T-helper 17 cell (primary cell): Measurements from ENCODE around the gene ZFX. TPM values are rescaled to one million over a fixed set of nuclear protein-coding genes. Genes with fewer than 3 reads are reported as not detected.

ENCODE experiments used
- ATAC-seq: fragments of 150-1000 bp; cut with Tn5 transposase; 2 replicates; pipeline ENCODE4 v1.10.0; 2021; ENCODE audit warnings: mild to moderate bottlenecking, moderate library complexity
- DNase-seq, 3 donors: peaks; one replicate each; pipeline versions ENCODE4 v3.0.0 to v3.0.0-alpha.2; 2020 to 2021
- H3K9me3 ChIP-seq: one replicate; pipeline ENCODE4 v1.7.0; 2013; ENCODE audit warnings: low read length, mild to moderate bottlenecking; ENCODE audit not compliant: control insufficient read depth, poor library complexity, severe bottlenecking
- H3K27ac Mint-ChIP-seq: one replicate; pipeline ENCODE4 v1.8.0; 2022; ENCODE audit warnings: mild to moderate bottlenecking, moderate library complexity, mixed read lengths
- H3K27me3 Mint-ChIP-seq: one replicate; pipeline ENCODE4 v1.8.0; 2022; ENCODE audit warnings: mixed read lengths
- H3K36me3 Mint-ChIP-seq: one replicate; pipeline ENCODE4 v1.8.0; 2022; ENCODE audit warnings: low read depth, mixed read lengths
- H3K4me1 Mint-ChIP-seq: one replicate; pipeline ENCODE4 v1.8.0; 2022; ENCODE audit warnings: mild to moderate bottlenecking, mixed read lengths
- H3K4me3 Mint-ChIP-seq: one replicate; pipeline ENCODE4 v1.8.0; 2022; ENCODE audit warnings: mild to moderate bottlenecking, moderate library complexity, mixed read lengths
- total RNA-seq, 4 donors: library from RNA in 2 of 4; stranded (reverse) in 2 of 4; gene quantifications; one replicate each; pipeline ENCODE4 v1.2.3 and lab custom pipeline; 2022 to 2026

The ZFX gene
- total RNA-seq, 2 donors from 2014 or later: 50.8 to 55.8 TPM

DNA sequence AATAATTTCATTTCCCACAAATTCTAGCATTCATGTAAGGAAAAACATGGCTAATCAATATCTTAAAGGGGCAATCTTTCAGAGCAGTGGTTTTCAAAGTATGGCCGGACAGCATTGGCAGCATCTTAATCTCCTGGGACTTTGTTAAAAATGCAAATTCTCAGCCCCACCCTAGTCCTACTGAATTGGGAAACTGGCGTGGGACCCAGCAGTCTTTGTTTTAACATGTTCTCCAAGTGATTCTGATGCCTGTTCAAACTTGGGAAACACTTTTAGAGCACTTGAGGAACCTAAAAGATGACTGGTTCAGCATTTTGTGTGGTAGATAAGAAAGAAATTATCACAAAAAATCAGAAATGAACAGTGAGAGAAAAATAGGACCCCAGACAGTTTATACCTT is 65.7 kb downstream of the ZFX start:
- ATAC-seq (no peak), DNase-seq (no peak)
- Mint-ChIP-seq H3K36me3 (no peaks in the 10 kb centered on the region), H3K27me3 (no peaks in the 10 kb centered on the region), H3K4me1 (no peaks in the 10 kb centered on the region), H3K4me3 (no peak overlapping the region), H3K27ac (no peak overlapping the region)
- no peaks in the 10 kb centered on the region for H3K9me3 ChIP-seq

DNA sequence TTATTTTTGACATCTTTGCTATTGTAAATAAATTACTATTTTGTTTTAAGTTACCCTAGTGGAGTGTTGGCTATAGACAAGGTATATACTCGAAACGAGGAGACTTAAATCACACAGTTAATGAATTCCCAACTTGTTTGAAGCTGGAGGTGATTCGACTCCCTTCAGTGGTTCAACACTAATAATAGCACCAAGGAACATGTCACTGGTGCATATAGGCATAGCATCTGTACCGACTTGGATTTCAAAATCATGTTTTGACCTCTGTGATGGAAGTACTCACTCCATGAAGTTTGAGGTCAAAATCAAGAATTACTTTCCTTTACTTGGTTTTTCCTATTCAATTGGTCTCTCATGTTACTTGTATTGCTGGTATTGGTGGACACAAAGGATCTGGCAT is 66.5 kb downstream of the ZFX start:
- no peaks in the 10 kb centered on the region for H3K9me3 ChIP-seq
- no peaks in the 10 kb centered on the region for H3K27me3 Mint-ChIP-seq
- no peaks in the 10 kb centered on the region for H3K4me1 Mint-ChIP-seq
- no peak for ATAC-seq
- no peak for DNase-seq
- H3K4me3 Mint-ChIP-seq: no peak overlapping the region
- no peak overlapping the region for H3K27ac Mint-ChIP-seq
- H3K36me3 Mint-ChIP-seq: no peaks in the 10 kb centered on the region

DNA sequence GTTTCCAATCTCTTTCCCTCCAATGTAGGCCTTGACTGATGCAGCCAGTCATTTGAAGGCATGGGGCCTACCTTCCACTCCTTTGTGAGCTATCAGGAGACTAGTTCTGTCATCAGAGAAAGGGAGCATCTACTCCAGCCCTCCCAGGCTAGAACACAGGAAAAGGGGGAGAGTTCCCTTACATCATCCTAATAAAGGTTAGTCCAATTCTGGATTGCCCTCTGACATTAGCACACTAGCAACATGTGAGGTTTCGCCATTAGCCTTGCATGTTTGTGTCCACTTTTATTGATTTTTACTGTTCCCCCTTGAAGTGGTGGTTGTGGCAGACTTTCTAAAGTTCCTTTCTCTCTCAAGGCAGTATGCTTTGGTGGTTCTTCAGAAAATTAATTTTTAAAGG is 67.3 kb downstream of the ZFX start:
- DNase-seq (no peak), ATAC-seq (no peak)
- Mint-ChIP-seq H3K4me1 (no peaks in the 10 kb centered on the region), H3K27ac (no peak overlapping the region), H3K36me3 (no peaks in the 10 kb centered on the region), H3K4me3 (no peak overlapping the region), H3K27me3 (no peaks in the 10 kb centered on the region)
- H3K9me3 ChIP-seq: no peaks in the 10 kb centered on the region

DNA sequence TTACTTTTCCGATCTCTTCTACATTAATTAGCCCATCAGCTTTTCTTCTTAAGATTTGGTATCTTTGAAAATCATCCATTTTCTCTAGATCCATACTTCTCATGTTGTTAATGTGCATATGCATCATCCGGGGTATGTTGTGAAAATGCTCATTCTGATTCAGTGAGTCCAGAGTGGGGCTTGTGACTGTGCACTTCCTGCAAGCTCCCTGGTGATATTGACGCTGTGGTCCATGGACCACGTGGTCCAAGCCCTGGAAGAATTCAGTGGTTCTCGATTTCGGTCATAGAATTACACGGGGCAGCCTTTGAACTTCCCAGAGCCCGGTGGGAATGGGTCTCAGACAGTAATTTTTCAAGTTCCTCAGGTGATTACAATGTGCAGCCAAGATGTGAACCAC is 69.8 kb downstream of the ZFX start:
- ATAC-seq (no peak), DNase-seq (no peak)
- H3K27ac Mint-ChIP-seq: no peak overlapping the region
- no peaks in the 10 kb centered on the region for H3K4me1 Mint-ChIP-seq
- no peaks in the 10 kb centered on the region for H3K36me3 Mint-ChIP-seq
- no peak overlapping the region for H3K4me3 Mint-ChIP-seq
- H3K27me3 Mint-ChIP-seq: no peaks in the 10 kb centered on the region
- no peaks in the 10 kb centered on the region for H3K9me3 ChIP-seq

DNA sequence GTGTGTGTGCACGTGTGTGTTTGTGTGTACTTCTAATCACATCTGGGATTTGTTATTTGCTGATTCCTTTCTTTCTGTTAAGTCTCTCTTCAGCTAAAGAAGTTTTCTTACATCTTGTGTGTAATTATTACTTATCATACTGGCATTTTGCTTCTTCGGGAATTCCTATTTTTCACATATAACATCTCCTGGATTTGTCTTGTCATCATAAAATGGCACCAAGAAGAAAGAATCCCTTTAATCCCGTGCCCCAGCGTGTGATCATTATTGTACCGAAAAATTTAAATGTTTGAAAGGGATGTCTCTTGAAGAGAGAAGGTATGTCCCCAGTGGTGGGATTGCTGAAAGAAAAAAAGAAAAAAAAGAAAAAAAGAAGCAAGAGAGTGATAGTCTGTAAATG is 72.3 kb downstream of the ZFX start:
- Mint-ChIP-seq H3K4me1 (no peaks in the 10 kb centered on the region), H3K27me3 (no peaks in the 10 kb centered on the region), H3K36me3 (no peaks in the 10 kb centered on the region), H3K27ac (no peak overlapping the region), H3K4me3 (no peak overlapping the region)
- no peaks in the 10 kb centered on the region for H3K9me3 ChIP-seq
- ATAC-seq (no peak), DNase-seq (no peak)

DNA sequence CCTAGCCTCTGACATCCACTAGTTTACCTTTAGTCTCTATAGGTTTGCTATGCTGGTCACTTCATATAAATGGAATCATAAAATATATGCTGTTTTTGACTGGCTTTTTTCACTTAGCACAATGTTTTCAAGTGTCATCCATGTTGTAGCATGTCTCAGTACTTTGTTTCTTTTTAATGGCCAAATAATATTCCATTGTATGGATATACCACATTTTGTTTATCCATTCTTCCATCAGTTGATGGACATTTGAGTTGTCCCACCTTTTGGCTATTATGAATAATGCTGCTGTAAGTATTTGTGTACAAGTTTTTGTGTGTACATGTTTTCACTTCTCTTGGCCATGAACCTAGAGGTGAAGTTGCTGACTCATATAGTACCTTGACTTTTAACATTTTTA is 75.7 kb downstream of the ZFX start:
- no peaks in the 10 kb centered on the region for H3K36me3 Mint-ChIP-seq
- no peak overlapping the region for H3K27ac Mint-ChIP-seq
- no peak for ATAC-seq
- H3K27me3 Mint-ChIP-seq: no peaks in the 10 kb centered on the region
- no peak overlapping the region for H3K4me3 Mint-ChIP-seq
- no peaks in the 10 kb centered on the region for H3K4me1 Mint-ChIP-seq
- no peak for DNase-seq
- H3K9me3 ChIP-seq: no peaks in the 10 kb centered on the region

DNA sequence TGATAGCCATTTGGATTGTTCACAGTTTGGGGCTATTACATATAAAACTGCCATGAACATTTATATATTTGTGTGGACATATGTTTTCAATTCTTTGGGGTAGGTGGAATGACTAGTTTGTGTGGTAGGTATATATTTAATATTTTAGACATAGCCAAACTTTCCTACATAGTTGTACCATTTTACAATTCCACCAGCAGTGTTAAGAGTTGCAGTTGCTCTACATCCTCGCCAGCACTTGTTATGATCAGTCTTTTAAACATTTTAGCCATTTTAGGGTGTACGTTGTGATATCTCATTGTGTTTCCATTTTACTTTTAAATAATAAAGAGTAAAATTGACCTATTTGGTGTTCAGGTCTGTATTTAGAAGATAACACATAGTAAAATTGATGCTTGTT is 76.6 kb downstream of the ZFX start:
- ATAC-seq (no peak), DNase-seq (no peak)
- peaks cover 1% of the 10 kb centered on the region for H3K4me1 Mint-ChIP-seq
- no peak overlapping the region for H3K4me3 Mint-ChIP-seq
- no peak overlapping the region for H3K27ac Mint-ChIP-seq
- H3K9me3 ChIP-seq: no peaks in the 10 kb centered on the region
- no peaks in the 10 kb centered on the region for H3K36me3 Mint-ChIP-seq
- no peaks in the 10 kb centered on the region for H3K27me3 Mint-ChIP-seq

DNA sequence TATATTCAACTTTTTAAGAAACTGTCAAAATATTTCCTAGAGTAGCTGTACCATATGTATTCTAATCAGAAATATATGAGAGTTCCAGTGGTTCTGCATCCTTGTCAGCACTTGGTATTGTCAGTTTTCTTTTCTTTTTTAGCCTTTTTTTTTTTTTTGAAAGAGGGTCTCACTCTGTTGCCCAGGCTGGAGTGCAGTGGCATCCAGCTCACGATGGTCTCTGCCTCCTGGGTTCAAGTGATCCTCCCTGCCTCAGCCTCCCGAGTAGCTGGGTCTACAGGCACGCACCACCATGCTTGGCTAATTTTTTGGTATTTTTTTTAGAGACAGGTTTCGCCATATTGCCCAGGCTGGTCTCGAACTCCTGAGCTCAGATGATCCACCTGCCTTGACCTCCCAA is 79.1 kb downstream of the ZFX start:
- no peak for ATAC-seq
- Mint-ChIP-seq H3K27ac (no peak overlapping the region), H3K4me1 (peaks cover 2% of the 10 kb centered on the region), H3K4me3 (no peak overlapping the region), H3K27me3 (no peaks in the 10 kb centered on the region), H3K36me3 (no peaks in the 10 kb centered on the region)
- no peaks in the 10 kb centered on the region for H3K9me3 ChIP-seq
- no peak for DNase-seq

DNA sequence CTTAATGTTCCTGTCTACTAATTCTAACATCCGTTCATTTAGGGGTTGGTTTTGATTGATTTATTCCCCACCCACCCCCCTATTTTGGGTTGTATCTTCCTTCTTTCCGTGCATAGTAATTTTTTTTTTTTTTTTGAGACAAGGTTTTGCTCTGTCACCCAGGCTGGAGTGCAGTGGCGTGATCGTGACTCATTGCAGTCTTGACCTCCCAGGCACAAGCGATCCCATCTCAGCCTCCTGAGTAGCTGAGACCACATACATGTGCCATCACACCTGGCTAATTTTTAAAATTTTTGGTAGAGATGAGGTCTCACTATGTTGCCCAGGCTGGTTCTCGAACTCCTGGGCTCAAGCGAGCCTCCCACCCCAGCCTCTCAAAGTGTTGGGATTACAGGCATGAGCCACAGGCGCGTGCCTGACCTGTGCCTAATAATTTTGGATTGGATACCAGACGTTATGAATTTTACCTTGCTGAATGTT is 79.9 kb downstream of the ZFX start:
- peaks cover 2% of the 10 kb centered on the region for H3K4me1 Mint-ChIP-seq
- no peak overlapping the region for H3K4me3 Mint-ChIP-seq
- no peaks in the 10 kb centered on the region for H3K9me3 ChIP-seq
- H3K27me3 Mint-ChIP-seq: no peaks in the 10 kb centered on the region
- ATAC-seq (no peak), DNase-seq (no peak)
- H3K36me3 Mint-ChIP-seq: no peaks in the 10 kb centered on the region
- H3K27ac Mint-ChIP-seq: no peak overlapping the region

DNA sequence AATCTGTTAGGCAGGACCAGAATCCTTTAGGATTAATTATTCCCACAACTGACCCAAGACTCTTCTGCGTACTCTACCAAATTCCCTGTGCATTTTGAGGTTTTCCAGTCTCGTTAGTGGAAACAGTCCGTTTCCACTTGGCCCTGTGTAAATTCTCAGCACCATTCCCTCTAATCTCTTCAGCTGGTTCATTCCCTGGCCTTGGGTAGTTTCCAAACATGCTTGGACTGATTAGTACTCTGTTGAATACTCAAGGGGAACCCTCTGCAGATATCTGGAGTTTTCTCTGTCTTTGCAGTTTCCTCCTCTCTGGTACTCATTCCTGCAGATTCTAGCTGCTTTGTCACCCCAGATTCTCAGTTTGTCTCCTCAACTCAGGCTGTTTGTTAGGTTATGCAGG is 80.4 kb downstream of the ZFX start:
- no peak overlapping the region for H3K4me3 Mint-ChIP-seq
- no peaks in the 10 kb centered on the region for H3K27me3 Mint-ChIP-seq
- DNase-seq (no peak), ATAC-seq (no peak)
- H3K36me3 Mint-ChIP-seq: no peaks in the 10 kb centered on the region
- H3K27ac Mint-ChIP-seq: no peak overlapping the region
- H3K9me3 ChIP-seq: no peaks in the 10 kb centered on the region
- peaks cover 2% of the 10 kb centered on the region for H3K4me1 Mint-ChIP-seq

DNA sequence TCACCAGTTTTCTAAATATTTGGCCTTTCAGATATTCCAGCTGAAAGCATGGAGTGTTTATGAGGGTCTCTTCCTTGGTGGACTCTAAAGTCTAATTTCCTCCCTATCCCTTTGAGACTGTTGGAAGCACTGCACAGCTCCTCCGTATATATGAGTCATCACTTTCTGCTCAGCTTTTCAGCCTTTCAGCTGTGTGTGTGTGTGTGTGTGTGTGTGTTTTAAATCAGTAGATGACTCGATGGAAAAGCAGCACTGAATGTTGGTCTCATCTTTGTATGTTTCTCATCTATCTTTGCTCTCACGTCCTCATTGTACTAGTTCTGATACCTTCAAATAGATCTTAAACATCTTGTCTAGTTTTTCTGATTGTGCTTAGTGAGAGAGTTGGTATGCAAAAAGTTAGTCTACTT is 81.6 kb downstream of the ZFX start:
- Mint-ChIP-seq H3K27ac (no peak overlapping the region), H3K4me3 (no peak overlapping the region), H3K36me3 (no peaks in the 10 kb centered on the region), H3K27me3 (no peaks in the 10 kb centered on the region), H3K4me1 (peaks cover 2% of the 10 kb centered on the region)
- no peak for DNase-seq
- ATAC-seq: no peak
- H3K9me3 ChIP-seq: no peaks in the 10 kb centered on the region

DNA sequence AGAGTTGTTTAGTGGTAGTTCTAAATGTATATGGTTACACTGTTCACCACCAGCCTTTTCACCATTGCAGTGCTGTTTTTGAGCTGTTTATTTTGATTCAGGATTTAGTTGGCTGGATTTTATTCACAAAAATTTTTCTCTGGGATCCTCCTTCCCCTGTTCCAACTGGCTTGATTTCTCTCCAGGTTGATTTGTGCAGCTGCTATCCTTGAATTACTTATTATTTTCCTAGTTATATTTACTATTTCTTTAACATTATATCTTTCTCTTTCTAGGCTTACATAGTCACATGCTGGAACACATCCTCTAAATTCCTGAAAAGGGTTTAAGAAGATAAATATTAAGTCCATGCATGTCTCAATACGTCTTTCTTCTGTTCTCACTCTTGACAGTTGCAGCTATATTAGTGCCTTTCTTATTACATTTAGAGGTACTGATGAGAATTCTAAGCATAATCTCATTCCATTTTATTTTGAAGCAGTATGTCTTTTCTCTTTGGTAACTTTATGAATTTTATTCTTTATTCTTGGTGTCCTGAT is 82.2 kb downstream of the ZFX start:
- DNase-seq (no peak), ATAC-seq (no peak)
- no peaks in the 10 kb centered on the region for H3K9me3 ChIP-seq
- Mint-ChIP-seq H3K4me1 (peaks cover 2% of the 10 kb centered on the region), H3K27me3 (no peaks in the 10 kb centered on the region), H3K36me3 (no peaks in the 10 kb centered on the region), H3K27ac (no peak overlapping the region), H3K4me3 (no peak overlapping the region)

DNA sequence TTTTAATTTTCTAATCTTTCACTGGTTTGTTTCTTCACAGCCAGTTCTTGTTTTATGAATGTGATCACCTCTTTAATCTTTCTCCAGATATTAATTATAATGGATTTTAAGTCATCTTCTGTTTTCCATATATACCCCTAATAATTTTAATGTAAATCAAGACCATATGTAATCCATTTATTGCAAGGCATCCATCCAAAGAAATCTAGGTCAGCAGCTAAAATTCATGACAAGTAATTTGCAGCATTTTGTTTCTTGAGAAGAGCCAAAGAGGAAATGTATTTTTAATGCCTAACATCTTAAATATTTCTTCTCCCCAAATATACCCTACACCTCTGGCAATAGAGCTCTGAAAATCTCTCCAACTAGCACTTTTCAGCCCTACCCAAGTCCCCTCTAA is 83.3 kb downstream of the ZFX start:
- Mint-ChIP-seq H3K36me3 (no peaks in the 10 kb centered on the region), H3K27me3 (no peaks in the 10 kb centered on the region), H3K4me1 (peaks cover 2% of the 10 kb centered on the region), H3K4me3 (no peak overlapping the region), H3K27ac (no peak overlapping the region)
- H3K9me3 ChIP-seq: no peaks in the 10 kb centered on the region
- ATAC-seq: no peak
- no peak for DNase-seq

DNA sequence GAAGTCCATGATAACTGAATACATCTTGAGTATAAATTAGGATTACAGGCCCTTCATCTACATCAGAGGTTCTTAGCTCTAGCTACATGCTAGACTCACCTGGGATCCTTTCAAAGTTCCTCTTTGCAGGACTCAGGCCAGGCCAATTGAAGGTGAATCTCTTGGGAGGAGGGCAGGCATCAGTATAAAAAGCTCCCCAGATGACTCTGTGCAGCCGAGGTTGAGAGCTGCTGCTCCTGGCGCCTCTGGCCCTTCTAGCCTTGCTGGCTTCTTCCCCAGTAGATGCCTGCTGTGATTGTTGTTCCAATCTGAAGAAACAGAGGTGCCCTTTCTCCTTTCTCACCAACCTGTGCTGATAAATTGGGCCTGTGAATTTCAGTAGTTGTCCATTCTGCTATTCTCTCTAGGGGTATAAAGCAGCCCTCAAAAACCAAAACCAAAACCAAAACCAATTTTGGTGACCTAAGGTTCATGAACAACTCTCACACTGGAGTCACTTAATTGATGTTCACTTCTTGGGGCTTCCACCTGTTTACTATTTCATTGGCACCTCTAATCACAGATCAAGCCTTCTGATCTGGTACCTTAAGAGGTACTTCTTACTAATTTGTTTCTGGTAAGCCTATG is 85.7 kb downstream of the ZFX start:
- Mint-ChIP-seq H3K27ac (no peak overlapping the region), H3K27me3 (no peaks in the 10 kb centered on the region), H3K4me1 (peaks cover 4% of the 10 kb centered on the region), H3K36me3 (no peaks in the 10 kb centered on the region), H3K4me3 (no peak overlapping the region)
- DNase-seq (no peak), ATAC-seq (no peak)
- no peaks in the 10 kb centered on the region for H3K9me3 ChIP-seq
